IPS DF 4.7 (cell line): Measurements from ENCODE around the gene CSRP1.

Source experiments
- DNase-seq: peaks from one replicate; pipeline ENCODE4 v3.0.0-alpha.2; 2013; ENCODE audit warnings: low spot score; ENCODE audit errors: extremely low read depth

Gene CSRP1

DNA sequence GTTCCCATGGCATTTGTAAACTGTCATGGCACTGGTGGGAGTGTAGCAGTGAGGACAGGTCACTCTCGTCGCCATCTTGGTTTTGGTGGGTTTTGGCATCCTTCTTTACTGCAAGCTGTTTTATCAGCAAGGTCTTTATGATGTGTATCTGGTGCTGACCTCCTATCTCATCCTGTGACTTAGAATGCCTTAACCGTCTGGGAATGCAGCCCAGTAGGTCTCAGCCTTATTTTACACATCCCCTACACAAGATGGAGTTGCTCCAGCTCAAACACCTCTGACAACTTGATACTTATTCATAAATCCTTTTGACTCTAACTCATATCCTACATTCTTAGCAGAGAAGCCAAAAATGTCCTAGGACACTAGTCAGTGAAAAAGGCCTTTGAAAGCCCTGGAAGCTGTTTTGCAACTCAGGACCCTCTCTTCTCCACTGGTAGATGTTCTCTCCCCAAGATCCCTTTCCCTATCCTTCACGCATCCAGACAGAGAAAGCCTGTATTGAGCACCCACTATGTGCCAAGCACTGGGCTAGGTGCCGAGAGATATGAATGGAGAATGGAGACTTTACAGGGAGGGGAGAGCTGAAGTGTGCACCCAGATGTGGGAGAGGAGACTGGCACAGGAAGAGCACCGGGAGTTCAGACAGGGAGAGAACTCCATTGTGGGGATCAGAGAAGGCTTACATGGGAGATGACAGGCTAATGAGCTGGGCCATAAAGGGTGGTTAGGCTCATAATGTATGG, 6.7 kb upstream of the CSRP1 start:
- DNase-seq = no peak

GRCh38 chr1:201511941-201512539, 5.1 kb upstream of the CSRP1 start:
- DNase-seq = no peak

- no peak for DNase-seq
Observed at GRCh38 chr1:201511396-201511940, 4.5 kb upstream of the CSRP1 start.

- DNase-seq = no peak
Observed at GRCh38 chr1:201510734-201511133, 3.8 kb upstream of the CSRP1 start.

GRCh38 chr1:201509601-201510374, 2.9 kb upstream of the CSRP1 start:
- DNase-seq = no peak

DNA sequence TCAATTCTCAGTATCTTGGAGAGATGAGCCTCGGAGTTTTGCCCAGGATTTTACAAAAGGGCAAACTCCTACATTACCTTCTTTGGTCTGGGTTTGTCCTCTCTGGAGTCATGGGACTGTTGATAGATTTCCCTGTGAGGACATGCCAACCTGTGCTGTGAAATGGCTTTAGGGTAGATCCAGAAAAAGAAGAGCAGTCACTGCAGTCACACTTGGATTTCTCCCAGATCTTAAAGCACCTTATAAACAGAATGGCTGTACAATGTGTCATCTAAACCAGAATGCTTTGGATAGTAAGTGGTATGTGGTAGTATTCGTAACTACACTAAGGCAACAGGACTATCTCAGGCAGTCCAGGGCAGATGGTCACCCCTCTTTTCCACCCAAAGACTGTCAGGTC, 1.9 kb upstream of the CSRP1 start:
- no peak for DNase-seq

- DNase-seq = no peak
Observed at GRCh38 chr1:201507360-201507675, 395 bp upstream of the CSRP1 start.

DNA sequence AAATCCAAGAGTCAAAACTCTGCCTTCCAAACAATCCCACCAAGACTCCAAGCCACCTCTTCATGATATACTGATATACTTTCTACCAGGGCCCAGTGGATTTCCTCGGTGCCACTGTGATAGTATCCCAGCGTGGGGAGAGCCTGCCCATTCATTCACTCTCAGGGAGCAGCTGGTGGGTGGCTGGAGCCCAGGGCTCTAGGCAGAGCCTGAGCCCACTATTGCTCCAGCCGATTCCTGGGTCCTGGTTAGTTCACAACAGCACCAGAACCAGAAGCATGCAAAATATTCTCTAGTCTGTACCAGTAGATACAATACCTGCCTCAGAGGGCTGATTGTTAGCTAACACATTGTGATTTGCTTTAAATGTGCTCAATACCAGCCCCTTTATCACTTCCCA, 831 bp downstream of the CSRP1 start:
- DNase-seq = no peak

DNA sequence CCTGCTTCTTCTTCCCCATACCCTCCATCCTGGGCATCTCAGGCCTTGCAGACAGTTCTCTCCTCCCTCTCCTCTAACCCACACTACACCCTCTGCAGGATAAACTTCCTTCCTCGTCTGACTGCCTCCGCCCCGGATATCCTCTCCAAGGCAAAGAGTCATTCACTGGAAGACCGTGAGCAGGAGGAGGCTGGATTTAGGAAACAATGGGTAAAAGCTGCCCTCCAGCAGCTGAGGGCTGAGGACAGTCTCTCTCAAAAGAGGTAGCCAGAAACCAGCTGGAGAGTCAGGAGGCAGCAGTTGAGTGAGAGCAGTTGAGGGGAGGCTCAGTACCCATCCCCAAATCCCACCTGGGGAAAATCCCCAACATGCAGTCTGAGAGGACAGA, 1.4 kb downstream of the CSRP1 start:
- DNase-seq = no peak

DNA sequence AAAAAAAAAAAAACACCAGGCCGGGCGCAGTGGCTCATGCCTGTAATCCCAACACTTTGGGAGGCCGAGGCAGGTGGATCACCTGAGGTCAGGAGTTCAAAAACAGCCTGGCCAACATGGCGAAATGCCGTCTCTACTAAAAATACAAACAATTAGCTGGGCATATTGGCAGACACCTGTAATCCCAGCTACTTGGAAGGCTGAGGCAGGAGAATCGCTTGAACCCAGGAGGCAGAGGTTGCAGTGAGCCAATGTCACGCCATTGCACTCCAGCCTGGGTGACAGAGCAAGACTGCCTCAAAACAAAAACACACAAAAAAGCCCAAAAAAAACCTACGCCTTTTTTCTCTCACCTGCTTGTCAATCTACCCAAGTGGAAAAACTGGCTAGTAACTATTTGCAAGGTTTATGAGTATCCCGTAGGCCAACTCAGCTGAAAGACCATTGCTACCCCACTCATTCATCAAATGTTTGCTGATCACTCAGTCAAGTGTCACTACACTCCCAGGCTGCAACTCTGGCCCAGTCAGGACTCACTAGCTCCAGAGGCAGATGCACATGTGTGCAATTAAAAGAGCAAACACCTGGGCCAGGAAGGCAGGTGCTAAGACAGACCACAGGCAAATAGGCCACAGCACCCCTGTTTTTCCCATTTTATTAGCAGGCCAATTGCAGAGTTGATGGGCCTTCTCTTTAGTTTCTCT, 2.0 kb downstream of the CSRP1 start:
- no peak for DNase-seq

DNA sequence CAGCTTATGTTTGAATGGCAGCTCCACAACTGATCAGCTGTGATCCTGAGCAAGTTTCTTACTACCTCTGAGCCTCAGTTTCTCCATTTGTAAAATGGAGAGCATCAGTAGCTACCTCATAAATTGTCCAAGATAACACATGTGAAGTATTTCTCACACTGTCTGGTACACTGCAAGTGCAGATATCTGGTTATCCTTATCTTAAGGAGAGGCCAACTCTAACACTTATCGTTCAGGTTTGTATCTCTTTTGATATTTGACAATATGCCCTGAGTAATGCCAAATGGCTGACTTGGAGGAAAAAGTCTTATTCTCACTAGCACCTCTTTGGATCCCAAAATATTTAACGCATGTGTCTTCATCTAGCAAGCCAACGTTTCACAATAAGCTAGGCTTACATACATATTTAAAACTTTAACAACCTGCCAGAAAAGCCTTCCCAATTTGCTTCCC, 2.7 kb downstream of the CSRP1 start:
- DNase-seq = no peak

GRCh38 chr1:201503397-201504176, 3.3 kb downstream of the CSRP1 start:
- DNase-seq = no peak

DNA sequence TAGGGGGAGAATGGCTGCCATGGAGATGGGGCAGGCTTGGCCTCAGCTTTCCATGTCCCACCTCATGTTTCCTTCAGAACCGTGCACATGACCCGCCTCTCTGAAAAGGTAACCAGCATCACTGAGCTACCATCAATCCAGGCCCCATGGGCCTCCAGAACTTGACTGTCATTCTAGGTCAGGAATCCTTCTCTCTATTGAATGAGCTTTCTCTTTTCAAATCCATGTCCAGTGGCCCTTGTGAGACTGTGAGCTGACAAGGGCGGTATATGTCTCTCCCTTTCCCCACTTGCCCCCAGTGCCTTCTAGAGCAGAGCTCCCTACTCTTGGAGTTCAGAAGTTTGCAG, 4.4 kb downstream of the CSRP1 start:
- no peak for DNase-seq

GRCh38 chr1:201501812-201502510, 5.0 kb downstream of the CSRP1 start:
- DNase-seq = no peak

DNA sequence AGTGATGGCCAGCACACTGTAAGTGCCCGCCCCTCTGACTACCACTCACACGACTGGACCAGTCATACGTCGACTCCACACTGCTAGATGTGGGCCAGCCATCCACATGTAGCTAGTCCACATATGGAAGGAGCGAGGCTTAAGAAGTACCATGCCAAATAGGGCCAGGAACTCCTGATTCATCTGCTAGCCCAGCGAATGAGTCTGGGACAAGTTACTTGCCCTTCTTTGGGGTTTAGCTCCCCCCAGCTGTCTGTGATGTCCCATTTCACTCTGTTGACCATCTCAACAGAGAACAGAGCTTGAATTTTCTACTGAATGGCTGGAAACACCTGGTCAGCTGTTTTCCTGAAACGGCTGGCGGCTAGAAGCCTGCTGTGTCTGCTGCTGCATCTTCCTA, 5.8 kb downstream of the CSRP1 start:
- DNase-seq = no peak

- no peak for DNase-seq
Observed at GRCh38 chr1:201500670-201501120, 6.2 kb downstream of the CSRP1 start.

DNA sequence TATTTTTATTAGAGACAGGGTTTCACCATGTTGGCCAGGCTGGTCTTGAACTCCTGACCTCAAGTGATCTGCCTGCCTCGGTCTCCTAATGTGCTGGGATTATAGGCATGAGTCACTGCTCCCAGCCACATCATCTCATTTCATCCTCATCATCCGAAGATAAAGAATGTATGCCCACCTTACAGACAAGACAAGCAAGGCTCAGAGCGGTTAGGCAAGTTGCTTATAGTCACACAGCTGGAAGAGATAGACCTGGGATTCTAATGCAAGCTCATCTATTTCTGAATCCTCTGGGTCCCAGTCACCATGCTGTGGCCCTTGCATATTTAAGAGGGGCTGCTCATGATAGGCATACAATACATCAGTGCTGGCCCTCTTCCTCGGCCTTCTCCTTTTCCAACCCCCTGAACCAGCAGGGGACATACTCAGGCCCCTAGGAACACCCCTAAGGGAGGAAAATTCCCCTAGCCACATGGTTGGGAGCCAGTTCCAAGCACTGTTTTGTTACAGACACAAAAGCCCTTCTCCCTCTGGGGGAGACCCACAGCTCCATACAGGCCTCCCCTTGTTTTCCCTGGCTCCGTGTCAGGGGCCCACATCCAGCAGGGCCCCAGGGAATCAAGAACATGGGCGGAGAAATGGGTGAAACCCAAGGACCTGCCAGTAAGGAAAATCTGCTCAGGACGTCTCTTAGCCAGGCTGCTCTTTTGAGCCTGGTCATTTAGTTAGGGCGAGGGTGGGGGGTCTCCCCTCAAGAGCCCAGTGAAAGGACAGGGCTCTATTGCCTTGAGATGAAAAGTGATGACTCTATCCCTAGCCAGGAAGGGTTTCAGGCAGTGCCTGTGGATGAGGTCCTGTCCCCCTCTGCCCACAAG, 6.9 kb downstream of the CSRP1 start:
- DNase-seq = no peak

DNA sequence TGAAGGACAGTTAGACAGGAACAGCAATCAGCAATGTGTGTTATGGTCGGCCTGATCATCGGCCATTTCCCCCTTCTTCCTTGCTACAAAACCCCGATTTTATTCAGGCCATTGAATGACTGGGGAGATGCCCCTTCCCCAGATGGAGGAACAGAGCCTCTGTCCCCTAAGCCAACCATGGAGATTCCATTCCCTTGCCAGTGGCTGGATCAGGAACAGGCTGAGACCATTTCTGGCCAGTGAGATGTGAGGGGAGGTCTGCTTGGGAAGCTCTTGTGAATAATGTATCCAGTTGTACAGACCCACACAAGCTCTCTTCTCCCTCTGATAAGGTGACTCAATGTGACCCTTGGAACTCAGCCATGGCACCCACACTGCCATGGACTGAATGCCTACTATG, 7.7 kb downstream of the CSRP1 start:
- DNase-seq = no peak

DNA sequence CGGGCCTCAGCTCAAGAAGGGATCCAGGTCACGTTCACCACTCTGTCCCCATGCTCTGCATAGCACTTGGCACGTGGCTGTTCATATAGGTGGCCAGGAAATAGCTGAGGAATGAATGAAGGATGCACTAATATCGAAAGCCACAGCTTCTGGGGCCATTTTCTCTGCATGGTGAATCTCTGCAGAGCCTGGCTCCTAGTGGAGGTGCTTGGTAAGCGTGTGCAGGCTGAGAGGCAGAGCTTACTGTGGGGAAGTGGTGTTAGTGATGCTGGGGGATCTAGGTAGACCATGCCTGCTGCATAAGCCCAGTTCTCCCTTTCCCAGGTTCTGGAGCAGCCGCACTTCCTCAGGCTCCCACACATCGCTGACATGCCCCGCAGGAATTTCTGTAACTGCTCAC, 8.3 kb downstream of the CSRP1 start:
- DNase-seq = no peak
